WTC11 (cell line): ENCODE results near the gene ZMYND12. TPM values are rescaled to one million over a fixed set of nuclear protein-coding genes. Genes with fewer than 3 reads are reported as not detected.

Experiments used
- ATAC-seq: fragments of 200-7000 bp; cut with Tn5 transposase; 2 replicates; pipeline ENCODE4 v1.10.0; 2021; ENCODE audit warnings: mild to moderate bottlenecking, moderate library complexity
- CTCF ChIA-PET: fragments of 300-600 bp; sonication (Branson Sonifier 250); formaldehyde crosslinking; loops from one replicate; lab custom pipeline; 2021; ENCODE audit warnings: antibody characterized with exemption; lab: Charles Lee
- POLR2A ChIA-PET: fragments of 350-600 bp; sonication (Branson Sonifier 250); formaldehyde crosslinking; loops from one replicate; lab custom pipeline; 2021; ENCODE audit warnings: antibody characterized with exemption; lab: Charles Lee
- DNase-seq: peaks from one replicate; pipeline ENCODE4 v3.0.0; 2021; ENCODE audit warnings: low spot score
- H3K27ac Mint-ChIP-seq: 2 replicates; pipeline ENCODE4 v1.8.0; 2021; ENCODE audit warnings: mixed read lengths
- H3K27me3 Mint-ChIP-seq: 2 replicates; pipeline ENCODE4 v1.8.0; 2021; ENCODE audit warnings: low read depth, mild to moderate bottlenecking, moderate library complexity, mixed read lengths
- H3K36me3 Mint-ChIP-seq: 2 replicates; pipeline ENCODE4 v1.8.0; 2021; ENCODE audit warnings: mixed read lengths
- H3K4me1 Mint-ChIP-seq: 2 replicates; pipeline ENCODE4 v1.8.0; 2022; ENCODE audit warnings: mixed read lengths
- H3K4me3 Mint-ChIP-seq: 2 replicates; pipeline ENCODE4 v1.8.0; 2021; ENCODE audit warnings: mild to moderate bottlenecking, moderate library complexity, mixed read lengths
- H3K9me3 Mint-ChIP-seq: 2 replicates; pipeline ENCODE4 v1.8.0; 2021; ENCODE audit warnings: mixed read lengths
- CREM ChIP-seq: sonication (generic); formaldehyde crosslinking; IDR thresholded peaks from 2 replicates; pipeline ENCODE4 v1.8.1; 2022; ENCODE audit warnings: mild to moderate bottlenecking, missing genetic modification reagents, moderate library complexity
- E2F5 ChIP-seq: sonication (generic); formaldehyde crosslinking; IDR thresholded peaks from 2 replicates; pipeline ENCODE4 v1.8.1; 2022; ENCODE audit warnings: mild to moderate bottlenecking, moderate library complexity, missing genetic modification reagents
- HMGA2 ChIP-seq: fragments of 250-450 bp; sonication (Bioruptor Pico); IDR thresholded peaks from 2 replicates; pipeline ENCODE4 v1.4.0; 2021; ENCODE audit warnings: mild to moderate bottlenecking, moderate library complexity
- IRF1 ChIP-seq: sonication (generic); formaldehyde crosslinking; IDR thresholded peaks from 2 replicates; pipeline ENCODE4 v1.8.0; 2023; ENCODE audit warnings: missing genetic modification reagents
- JAZF1 ChIP-seq: fragments of 250-450 bp; sonication (Bioruptor Pico); IDR thresholded peaks from 2 replicates; pipeline ENCODE4 v1.9.0; 2021; ENCODE audit warnings: moderate library complexity, mild to moderate bottlenecking, inconsistent platforms
- KAT7 ChIP-seq: sonication (generic); formaldehyde crosslinking; IDR thresholded peaks from 2 replicates; pipeline ENCODE4 v1.8.1; 2023; ENCODE audit warnings: missing genetic modification reagents, mild to moderate bottlenecking, borderline replicate concordance
- NFATC4 ChIP-seq: fragments of 250-450 bp; sonication (Bioruptor Pico); IDR thresholded peaks from 2 replicates; pipeline ENCODE4 v1.9.0; 2021; ENCODE audit warnings: mild to moderate bottlenecking
- NFE2L1 ChIP-seq: sonication (generic); formaldehyde crosslinking; IDR thresholded peaks from 2 replicates; pipeline ENCODE4 v1.8.1; 2023; ENCODE audit warnings: missing genetic modification reagents
- SOX15 ChIP-seq: fragments of 250-450 bp; sonication (Bioruptor Pico); IDR thresholded peaks from 2 replicates; pipeline ENCODE4 v1.9.0; 2021; ENCODE audit warnings: mild to moderate bottlenecking
- TP53 ChIP-seq: sonication (generic); formaldehyde crosslinking; IDR thresholded peaks from 2 replicates; pipeline ENCODE4 v1.8.1; 2023; ENCODE audit warnings: mild to moderate bottlenecking, missing genetic modification reagents
- USF1 ChIP-seq: sonication (generic); formaldehyde crosslinking; IDR thresholded peaks from 2 replicates; pipeline ENCODE4 v1.8.0; 2022; ENCODE audit warnings: mild to moderate bottlenecking, missing genetic modification reagents
- ZNF121 ChIP-seq: sonication (generic); formaldehyde crosslinking; IDR thresholded peaks from 2 replicates; pipeline ENCODE4 v1.8.0; 2023; ENCODE audit warnings: missing genetic modification reagents
- ZNF138 ChIP-seq: sonication (generic); formaldehyde crosslinking; conservative IDR thresholded peaks from 2 replicates; pipeline ENCODE4 v1.8.1; 2022; ENCODE audit warnings: mild to moderate bottlenecking, moderate library complexity, missing genetic modification reagents
- ZNF219 ChIP-seq: sonication (generic); formaldehyde crosslinking; IDR thresholded peaks from 2 replicates; pipeline ENCODE4 v1.8.0; 2023; ENCODE audit warnings: missing genetic modification reagents, mild to moderate bottlenecking, borderline replicate concordance
- ZNF232 ChIP-seq: sonication (generic); formaldehyde crosslinking; IDR thresholded peaks from 2 replicates; pipeline ENCODE4 v1.8.0; 2022; ENCODE audit warnings: mild to moderate bottlenecking, missing genetic modification reagents
- total RNA-seq: library from RNA; stranded (reverse); gene quantifications from 3 replicates; pipeline ENCODE4 v1.2.3, GENCODE V29; 2021
- TF ChIP-seq, protein P1 (sequence below): fragments of 250-450 bp; sonication (Bioruptor Pico); IDR thresholded peaks from 2 replicates; pipeline ENCODE4 v1.9.0; 2021; ENCODE audit warnings: moderate library complexity, mild to moderate bottlenecking, inconsistent platforms, borderline replicate concordance
- TF ChIP-seq, protein P2 (sequence below): fragments of 250-450 bp; sonication (Bioruptor Pico); IDR thresholded peaks from 2 replicates; pipeline ENCODE4 v2.1.2; 2022; ENCODE audit warnings: mild to moderate bottlenecking, moderate library complexity
- TF ChIP-seq, protein P3 (sequence below): sonication (generic); formaldehyde crosslinking; IDR thresholded peaks from 2 replicates; pipeline ENCODE4 v1.8.1; 2022; ENCODE audit warnings: mild to moderate bottlenecking, missing genetic modification reagents, moderate library complexity, borderline replicate concordance
- TF ChIP-seq, protein P4 (sequence below): sonication (generic); formaldehyde crosslinking; IDR thresholded peaks from 2 replicates; pipeline ENCODE4 v1.8.1; 2022; ENCODE audit warnings: low read depth, mild to moderate bottlenecking, moderate library complexity, missing genetic modification reagents, borderline replicate concordance
- TF ChIP-seq, protein P5 (sequence below): sonication (generic); formaldehyde crosslinking; IDR thresholded peaks from 2 replicates; pipeline ENCODE4 v1.8.1; 2023; ENCODE audit warnings: mild to moderate bottlenecking, missing genetic modification reagents
- TF ChIP-seq, protein P6 (sequence below): sonication (generic); formaldehyde crosslinking; IDR thresholded peaks from 2 replicates; pipeline ENCODE4 v1.8.0; 2023; ENCODE audit warnings: mild to moderate bottlenecking, missing genetic modification reagents

Gene ZMYND12
- total RNA-seq, 1 experiment from 2014 or later = 0.63 TPM

GRCh38 chr1:42476605-42477004 is 20.8 kb upstream of the ZMYND12 start (continued):
- TF ChIP-seq, protein P1, sequence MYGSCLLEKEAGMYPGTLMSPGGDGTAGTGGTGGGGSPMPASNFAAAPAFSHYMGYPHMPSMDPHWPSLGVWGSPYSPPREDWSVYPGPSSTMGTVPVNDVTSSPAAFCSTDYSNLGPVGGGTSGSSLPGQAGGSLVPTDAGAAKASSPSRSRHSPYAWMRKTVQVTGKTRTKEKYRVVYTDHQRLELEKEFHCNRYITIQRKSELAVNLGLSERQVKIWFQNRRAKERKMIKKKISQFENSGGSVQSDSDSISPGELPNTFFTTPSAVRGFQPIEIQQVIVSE (CRISPR knock-in tag) = no peak
- TF ChIP-seq TP53 (CRISPR knock-in tag) = no peak
- TF ChIP-seq, protein P2, sequence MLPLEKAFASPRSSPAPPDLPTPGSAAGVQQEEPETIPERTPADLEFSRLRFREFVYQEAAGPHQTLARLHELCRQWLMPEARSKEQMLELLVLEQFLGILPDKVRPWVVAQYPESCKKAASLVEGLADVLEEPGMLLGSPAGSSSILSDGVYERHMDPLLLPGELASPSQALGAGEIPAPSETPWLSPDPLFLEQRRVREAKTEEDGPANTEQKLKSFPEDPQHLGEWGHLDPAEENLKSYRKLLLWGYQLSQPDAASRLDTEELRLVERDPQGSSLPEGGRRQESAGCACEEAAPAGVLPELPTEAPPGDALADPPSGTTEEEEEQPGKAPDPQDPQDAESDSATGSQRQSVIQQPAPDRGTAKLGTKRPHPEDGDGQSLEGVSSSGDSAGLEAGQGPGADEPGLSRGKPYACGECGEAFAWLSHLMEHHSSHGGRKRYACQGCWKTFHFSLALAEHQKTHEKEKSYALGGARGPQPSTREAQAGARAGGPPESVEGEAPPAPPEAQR (CRISPR knock-in tag) = no peak
- TF ChIP-seq, all 79 proteins: peak for 0

DNA sequence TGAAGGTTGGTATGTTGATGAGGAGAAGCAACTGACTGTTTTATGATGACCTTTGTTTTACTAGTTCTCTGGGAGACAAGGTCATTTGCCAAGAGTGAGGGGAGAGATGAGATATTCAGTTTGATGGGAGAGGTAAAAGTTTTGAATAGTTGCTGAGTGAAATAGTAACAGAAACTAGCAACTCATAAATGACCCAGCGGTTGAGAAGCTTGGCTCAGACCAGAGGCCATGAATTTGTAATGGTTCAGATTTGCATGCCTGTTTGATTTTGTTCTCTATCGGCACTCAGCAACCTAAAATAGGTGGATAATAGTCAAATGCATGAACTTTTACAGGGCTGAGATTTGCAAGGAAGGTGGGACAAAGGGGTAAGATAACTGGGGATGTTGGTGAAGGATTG is 13.9 kb upstream of the ZMYND12 start:
- H3K4me1 Mint-ChIP-seq = no peaks in the 10 kb centered on the region
- ATAC-seq (no peak), DNase-seq (no peak)
- no peaks in the 10 kb centered on the region for H3K36me3 Mint-ChIP-seq
- peaks cover 12% of the 10 kb centered on the region for H3K27me3 Mint-ChIP-seq
- POLR2A ChIA-PET = no interaction called here
- no peaks in the 10 kb centered on the region for H3K9me3 Mint-ChIP-seq
- TF ChIP-seq, protein P3, sequence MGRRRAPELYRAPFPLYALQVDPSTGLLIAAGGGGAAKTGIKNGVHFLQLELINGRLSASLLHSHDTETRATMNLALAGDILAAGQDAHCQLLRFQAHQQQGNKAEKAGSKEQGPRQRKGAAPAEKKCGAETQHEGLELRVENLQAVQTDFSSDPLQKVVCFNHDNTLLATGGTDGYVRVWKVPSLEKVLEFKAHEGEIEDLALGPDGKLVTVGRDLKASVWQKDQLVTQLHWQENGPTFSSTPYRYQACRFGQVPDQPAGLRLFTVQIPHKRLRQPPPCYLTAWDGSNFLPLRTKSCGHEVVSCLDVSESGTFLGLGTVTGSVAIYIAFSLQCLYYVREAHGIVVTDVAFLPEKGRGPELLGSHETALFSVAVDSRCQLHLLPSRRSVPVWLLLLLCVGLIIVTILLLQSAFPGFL (CRISPR knock-in tag) = no peak
- TF ChIP-seq NFATC4 = no peak
- no peak for TF ChIP-seq ZNF121 (CRISPR knock-in tag)
- TF ChIP-seq NFE2L1 = no peak
- TF ChIP-seq KAT7 (CRISPR knock-in tag) = no peak
- TF ChIP-seq E2F5 = no peak
- no peak for TF ChIP-seq ZNF219
- no peak for TF ChIP-seq USF1 (CRISPR knock-in tag)
- TF ChIP-seq, all 79 proteins: peak for 0
- Mint-ChIP-seq H3K4me3 (no peak overlapping the region), H3K27ac (no peak overlapping the region)
- CTCF ChIA-PET = no interaction called here

- H3K4me3 Mint-ChIP-seq = no peak overlapping the region
- peaks cover 21% of the 10 kb centered on the region for H3K27me3 Mint-ChIP-seq
- no peaks in the 10 kb centered on the region for H3K9me3 Mint-ChIP-seq
- ATAC-seq = no peak
- ChIA-PET POLR2A (no interaction called here), CTCF (no interaction called here)
- no peak for DNase-seq
- no peak overlapping the region for H3K27ac Mint-ChIP-seq
- H3K4me1 Mint-ChIP-seq = peaks cover 16% of the 10 kb centered on the region
- H3K36me3 Mint-ChIP-seq = no peaks in the 10 kb centered on the region
- TF ChIP-seq ZNF138 (no peak), ZNF232 (CRISPR knock-in tag) (no peak), HMGA2 (no peak), CREM (CRISPR knock-in tag) (no peak), ZNF219 (no peak), SOX15 (CRISPR knock-in tag) (no peak), TP53 (CRISPR knock-in tag) (no peak), JAZF1 (CRISPR knock-in tag) (no peak), IRF1 (CRISPR knock-in tag) (no peak), ZNF121 (CRISPR knock-in tag) (no peak)
- TF ChIP-seq, protein P4, sequence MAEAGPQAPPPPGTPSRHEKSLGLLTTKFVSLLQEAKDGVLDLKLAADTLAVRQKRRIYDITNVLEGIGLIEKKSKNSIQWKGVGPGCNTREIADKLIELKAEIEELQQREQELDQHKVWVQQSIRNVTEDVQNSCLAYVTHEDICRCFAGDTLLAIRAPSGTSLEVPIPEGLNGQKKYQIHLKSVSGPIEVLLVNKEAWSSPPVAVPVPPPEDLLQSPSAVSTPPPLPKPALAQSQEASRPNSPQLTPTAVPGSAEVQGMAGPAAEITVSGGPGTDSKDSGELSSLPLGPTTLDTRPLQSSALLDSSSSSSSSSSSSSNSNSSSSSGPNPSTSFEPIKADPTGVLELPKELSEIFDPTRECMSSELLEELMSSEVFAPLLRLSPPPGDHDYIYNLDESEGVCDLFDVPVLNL (CRISPR knock-in tag) = no peak
- TF ChIP-seq, protein P5, sequence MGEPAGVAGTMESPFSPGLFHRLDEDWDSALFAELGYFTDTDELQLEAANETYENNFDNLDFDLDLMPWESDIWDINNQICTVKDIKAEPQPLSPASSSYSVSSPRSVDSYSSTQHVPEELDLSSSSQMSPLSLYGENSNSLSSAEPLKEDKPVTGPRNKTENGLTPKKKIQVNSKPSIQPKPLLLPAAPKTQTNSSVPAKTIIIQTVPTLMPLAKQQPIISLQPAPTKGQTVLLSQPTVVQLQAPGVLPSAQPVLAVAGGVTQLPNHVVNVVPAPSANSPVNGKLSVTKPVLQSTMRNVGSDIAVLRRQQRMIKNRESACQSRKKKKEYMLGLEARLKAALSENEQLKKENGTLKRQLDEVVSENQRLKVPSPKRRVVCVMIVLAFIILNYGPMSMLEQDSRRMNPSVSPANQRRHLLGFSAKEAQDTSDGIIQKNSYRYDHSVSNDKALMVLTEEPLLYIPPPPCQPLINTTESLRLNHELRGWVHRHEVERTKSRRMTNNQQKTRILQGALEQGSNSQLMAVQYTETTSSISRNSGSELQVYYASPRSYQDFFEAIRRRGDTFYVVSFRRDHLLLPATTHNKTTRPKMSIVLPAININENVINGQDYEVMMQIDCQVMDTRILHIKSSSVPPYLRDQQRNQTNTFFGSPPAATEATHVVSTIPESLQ (CRISPR knock-in tag) = no peak
- TF ChIP-seq, protein P6, sequence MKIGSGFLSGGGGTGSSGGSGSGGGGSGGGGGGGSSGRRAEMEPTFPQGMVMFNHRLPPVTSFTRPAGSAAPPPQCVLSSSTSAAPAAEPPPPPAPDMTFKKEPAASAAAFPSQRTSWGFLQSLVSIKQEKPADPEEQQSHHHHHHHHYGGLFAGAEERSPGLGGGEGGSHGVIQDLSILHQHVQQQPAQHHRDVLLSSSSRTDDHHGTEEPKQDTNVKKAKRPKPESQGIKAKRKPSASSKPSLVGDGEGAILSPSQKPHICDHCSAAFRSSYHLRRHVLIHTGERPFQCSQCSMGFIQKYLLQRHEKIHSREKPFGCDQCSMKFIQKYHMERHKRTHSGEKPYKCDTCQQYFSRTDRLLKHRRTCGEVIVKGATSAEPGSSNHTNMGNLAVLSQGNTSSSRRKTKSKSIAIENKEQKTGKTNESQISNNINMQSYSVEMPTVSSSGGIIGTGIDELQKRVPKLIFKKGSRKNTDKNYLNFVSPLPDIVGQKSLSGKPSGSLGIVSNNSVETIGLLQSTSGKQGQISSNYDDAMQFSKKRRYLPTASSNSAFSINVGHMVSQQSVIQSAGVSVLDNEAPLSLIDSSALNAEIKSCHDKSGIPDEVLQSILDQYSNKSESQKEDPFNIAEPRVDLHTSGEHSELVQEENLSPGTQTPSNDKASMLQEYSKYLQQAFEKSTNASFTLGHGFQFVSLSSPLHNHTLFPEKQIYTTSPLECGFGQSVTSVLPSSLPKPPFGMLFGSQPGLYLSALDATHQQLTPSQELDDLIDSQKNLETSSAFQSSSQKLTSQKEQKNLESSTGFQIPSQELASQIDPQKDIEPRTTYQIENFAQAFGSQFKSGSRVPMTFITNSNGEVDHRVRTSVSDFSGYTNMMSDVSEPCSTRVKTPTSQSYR (CRISPR knock-in tag) = no peak
These were observed 10.2 kb upstream of the ZMYND12 start for GRCh38 chr1:42466030-42466429.
